NB4 (cell line): ENCODE results near the gene HRH1.

Source experiments
- CTCF ChIP-seq: IDR thresholded peaks from one replicate; pipeline ENCODE4 v1.5.1; 2012; ENCODE audit warnings: low read depth, low read length
- MAX ChIP-seq: IDR thresholded peaks from 2 replicates; pipeline ENCODE4 v1.6.1; 2011; ENCODE audit warnings: low read depth, low read length
- POLR2A ChIP-seq: IDR thresholded peaks from 2 replicates; pipeline ENCODE4 v1.6.1; 2011; ENCODE audit warnings: mild to moderate bottlenecking; ENCODE audit not compliant: insufficient read length; ENCODE audit errors: extremely low read depth

GRCh38 chr3:11152301-11152700 lies 2.0 kb upstream of the HRH1 start:
- no peak for TF ChIP-seq MAX
- TF ChIP-seq POLR2A, result no peak
- TF ChIP-seq CTCF, result no peak
